OCI-LY7 (cell line): ENCODE data around the gene FYB2.

Source experiments
- EZH2phosphoT487 ChIP-seq: fragments of 200-600 bp; sonication (generic); IDR thresholded peaks from 2 replicates; pipeline ENCODE4 v1.6.1; 2018; ENCODE audit warnings: low read depth, borderline replicate concordance, mild to moderate bottlenecking, mixed run types, antibody characterized with exemption, low read length, moderate library complexity, mixed read lengths
- TF ChIP-seq, protein P1 (sequence below): fragments of 200-600 bp; sonication (generic); conservative IDR thresholded peaks from 2 replicates; pipeline ENCODE4 v1.5.1; 2014; ENCODE audit warnings: mild to moderate bottlenecking, antibody characterized with exemption, low read length, moderate library complexity, mixed read lengths

DNA sequence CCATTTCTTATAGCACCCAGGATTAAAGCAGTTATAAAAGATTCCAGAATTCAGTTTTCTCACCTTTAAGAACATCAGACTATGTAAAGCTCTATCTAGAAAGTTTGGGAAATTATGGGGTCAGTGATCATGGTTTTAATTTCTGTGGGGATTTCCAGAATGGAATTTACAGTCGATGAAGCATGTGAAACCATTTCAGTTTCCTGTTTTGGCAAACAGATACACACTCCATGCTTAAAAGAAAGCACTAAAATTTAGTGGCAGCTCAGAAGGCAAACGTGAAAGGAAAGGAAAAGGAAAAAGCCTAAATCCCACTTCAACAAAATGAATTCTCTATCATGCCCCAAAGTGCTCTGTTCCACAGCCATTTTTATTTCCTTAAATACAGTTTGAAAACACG, 60.4 kb downstream of the FYB2 start:
- TF ChIP-seq, protein P1, sequence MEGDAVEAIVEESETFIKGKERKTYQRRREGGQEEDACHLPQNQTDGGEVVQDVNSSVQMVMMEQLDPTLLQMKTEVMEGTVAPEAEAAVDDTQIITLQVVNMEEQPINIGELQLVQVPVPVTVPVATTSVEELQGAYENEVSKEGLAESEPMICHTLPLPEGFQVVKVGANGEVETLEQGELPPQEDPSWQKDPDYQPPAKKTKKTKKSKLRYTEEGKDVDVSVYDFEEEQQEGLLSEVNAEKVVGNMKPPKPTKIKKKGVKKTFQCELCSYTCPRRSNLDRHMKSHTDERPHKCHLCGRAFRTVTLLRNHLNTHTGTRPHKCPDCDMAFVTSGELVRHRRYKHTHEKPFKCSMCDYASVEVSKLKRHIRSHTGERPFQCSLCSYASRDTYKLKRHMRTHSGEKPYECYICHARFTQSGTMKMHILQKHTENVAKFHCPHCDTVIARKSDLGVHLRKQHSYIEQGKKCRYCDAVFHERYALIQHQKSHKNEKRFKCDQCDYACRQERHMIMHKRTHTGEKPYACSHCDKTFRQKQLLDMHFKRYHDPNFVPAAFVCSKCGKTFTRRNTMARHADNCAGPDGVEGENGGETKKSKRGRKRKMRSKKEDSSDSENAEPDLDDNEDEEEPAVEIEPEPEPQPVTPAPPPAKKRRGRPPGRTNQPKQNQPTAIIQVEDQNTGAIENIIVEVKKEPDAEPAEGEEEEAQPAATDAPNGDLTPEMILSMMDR = no peak
- TF ChIP-seq EZH2phosphoT487 = no peak
